KOPT-K1 (cell line): ENCODE data around the gene HSD17B14.
"Not testable (repeated sequence)": the region's sequence is repeated elsewhere in the genome, so short reads cannot be mapped to it uniquely, and the experiment has no call there.

Experiments
- H3K27ac ChIP-seq: fragments of 200-600 bp; sonication (generic); 2 replicates; pipeline ENCODE4 v1.5.1; 2016; ENCODE audit warnings: antibody characterized with exemption, mild to moderate bottlenecking, low read depth, low read length; ENCODE audit not compliant: poor library complexity, severe bottlenecking
- H3K36me3 ChIP-seq: fragments of 200-600 bp; sonication (generic); 2 replicates; pipeline ENCODE4 v1.5.1; 2017; ENCODE audit warnings: antibody characterized with exemption, mild to moderate bottlenecking, low read length, moderate library complexity; ENCODE audit not compliant: insufficient read depth
- H3K9me3 ChIP-seq: fragments of 200-600 bp; sonication (generic); 2 replicates; pipeline ENCODE4 v1.5.1; 2017; ENCODE audit warnings: antibody characterized with exemption, low read length, mild to moderate bottlenecking; ENCODE audit not compliant: insufficient read depth, poor library complexity, severe bottlenecking

HSD17B14 gene

DNA sequence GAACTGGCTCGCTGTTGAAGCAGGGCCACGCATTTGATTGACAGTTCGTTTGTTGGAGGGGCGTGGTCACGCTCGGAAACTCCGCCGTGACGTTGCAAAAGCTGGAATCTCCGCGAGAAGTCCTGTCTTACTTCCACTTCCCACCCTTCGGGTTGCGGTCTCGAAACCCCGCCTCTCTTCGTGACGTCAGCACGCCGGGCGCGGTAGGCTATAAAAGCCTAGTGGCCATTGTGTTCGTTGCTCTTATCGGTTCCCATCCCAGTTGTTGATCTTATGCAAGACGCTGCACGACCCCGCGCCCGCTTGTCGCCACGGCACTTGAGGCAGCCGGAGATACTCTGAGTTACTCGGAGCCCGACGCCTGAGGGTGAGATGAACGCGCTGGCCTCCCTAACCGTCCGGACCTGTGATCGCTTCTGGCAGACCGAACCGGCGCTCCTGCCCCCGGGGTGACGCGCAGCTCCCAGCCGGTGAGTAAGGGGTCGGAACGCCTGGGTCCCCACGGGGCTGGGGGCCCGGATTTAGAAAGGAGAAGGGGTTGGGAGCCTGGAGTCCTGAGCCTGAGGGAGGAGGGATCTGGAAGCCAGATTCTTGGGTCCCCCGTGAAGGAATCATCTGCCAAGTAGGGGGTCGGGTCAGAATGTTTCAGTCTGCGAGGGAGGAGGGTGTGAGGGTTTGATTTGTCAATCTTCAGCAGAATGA lies 36.0 kb upstream of the HSD17B14 start, which contains the start of gene PPP1R15A:
TSS of gene PPP1R15A (plus strand) at position 240 of the 702 bp plus-strand sequence. CDS start 813 bp downstream, outside the sequence.
- Histone ChIP-seq H3K27ac (peak within 1 kb of the TSS; percentile 72), H3K9me3 (no peaks in the 10 kb centered on the region), H3K36me3 (peaks cover 7% of the 10 kb centered on the region; the same call in 1 of the 2 replicates)

DNA sequence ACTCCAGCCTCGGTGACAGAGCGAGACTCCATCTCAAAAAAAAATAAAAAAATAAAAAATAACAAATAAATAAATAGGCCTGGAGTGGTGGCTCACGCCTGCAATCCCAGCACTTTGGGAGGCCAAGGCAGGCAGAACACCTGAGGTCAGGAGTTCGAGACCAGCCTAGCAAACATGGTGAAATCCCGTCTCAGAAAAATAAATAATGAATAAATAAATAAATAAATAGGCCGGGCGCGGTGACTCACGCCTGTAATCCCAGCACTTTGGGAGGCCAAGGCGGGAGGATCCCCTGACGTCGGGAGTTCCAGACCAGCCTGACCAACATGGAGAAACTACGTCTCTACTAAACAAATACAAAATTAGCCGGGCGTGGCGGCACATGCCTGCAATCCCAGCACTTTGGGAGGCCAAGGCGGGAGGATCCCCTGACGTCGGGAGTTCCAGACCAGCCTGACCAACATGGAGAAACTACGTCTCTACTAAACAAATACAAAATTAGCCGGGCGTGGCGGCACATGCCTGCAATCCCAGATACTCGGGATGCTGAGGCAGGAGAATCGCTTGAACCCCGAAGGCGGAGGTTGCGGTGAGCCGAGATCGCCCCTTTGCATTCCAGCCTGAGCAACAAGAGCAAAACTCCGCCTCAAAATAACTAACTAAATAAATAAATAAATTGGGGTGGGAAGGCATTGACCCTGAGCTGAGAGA lies 35.3 kb upstream of the HSD17B14 start:
- not testable (repeated sequence) for H3K9me3 ChIP-seq, H3K27ac ChIP-seq, H3K36me3 ChIP-seq

DNA sequence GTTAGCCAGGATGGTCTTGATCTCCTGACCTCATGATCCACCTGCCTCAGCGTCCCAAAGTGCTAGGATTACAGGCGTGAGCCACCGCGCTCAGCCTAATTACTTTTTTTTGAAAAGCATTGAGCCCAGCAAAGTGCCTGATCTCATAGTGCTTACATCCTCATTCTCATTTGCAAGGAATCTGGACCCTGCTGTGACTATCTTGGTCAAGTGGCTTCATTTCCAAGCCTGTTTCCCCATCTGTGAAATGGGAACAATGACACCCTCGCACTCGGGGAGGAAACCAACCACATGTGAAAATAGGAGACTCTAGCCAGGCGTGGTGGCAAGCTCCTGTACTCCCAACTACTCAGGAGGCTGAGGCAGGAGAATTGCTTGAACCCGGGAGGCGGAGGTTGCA lies 33.8 kb upstream of the HSD17B14 start:
- no peaks in the 10 kb centered on the region for H3K9me3 ChIP-seq
- H3K27ac ChIP-seq: no peak overlapping the region
- H3K36me3 ChIP-seq: peaks cover 7% of the 10 kb centered on the region; the same call in 1 of the 2 replicates

DNA sequence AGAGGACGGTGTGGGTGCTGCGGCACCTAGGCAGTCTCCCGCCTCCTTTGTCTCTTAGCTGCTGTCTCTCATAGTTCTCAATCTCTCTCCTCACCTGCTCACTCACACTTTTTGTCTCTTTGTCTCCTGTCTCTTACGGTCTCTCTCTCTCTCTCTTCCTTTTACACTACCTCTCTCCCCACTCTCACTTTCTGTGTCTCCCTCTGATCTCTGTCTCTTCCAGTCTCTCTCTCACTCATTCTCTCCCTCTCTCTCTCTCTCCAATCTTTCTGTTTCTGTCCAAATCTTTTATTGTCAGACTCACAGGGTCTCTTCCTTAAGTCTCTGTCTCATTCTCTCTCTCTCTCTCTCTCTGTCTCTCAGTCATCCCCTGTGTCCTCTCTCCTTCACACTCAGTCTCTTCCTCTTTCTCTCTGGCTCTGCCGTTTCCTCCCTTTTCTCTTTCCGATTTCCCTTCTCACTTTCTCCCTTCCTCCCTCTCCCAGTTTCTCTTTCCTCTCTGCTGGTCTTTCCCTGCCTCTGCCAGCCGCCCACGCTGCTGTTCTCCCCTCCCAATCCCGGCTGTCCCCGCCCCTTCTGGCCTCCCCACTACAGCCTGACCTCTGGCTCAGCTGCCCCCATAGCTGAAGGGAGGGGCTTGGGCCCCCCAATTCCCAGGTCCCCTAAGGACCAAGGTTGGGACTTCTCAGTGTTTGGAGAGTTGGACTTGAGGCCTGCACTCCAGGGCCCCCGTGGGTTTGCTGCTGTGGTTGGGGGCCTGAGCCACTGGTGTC lies 32.0 kb upstream of the HSD17B14 start, which contains the start of gene PLEKHA4:
TSS of gene PLEKHA4 (minus strand) at position 504 of the 773 bp plus-strand sequence. CDS start 997 bp downstream, outside the sequence.
- Histone ChIP-seq H3K27ac (no peak within 1 kb of the TSS), H3K9me3 (no peaks in the 10 kb centered on the region), H3K36me3 (no peaks in the 10 kb centered on the region)

DNA sequence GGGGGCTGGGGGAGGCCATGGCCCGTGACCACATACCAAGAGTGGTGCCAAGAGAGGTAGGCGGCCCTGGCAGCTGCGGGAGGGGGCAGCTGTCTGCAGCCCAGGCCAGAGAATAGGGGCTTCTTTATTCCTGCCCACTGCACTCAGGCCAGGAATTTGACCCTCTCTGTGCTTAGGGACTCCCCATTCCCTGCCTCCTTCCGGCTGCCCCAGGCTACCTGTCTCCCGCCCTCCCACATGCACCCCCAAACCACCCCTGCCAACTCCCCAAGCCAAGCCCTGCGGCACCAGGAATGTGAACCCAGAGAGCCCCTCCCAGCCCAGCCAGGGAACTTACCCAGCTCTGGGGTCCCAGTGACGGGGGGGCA lies 31.4 kb upstream of the HSD17B14 start:
- no peaks in the 10 kb centered on the region for H3K9me3 ChIP-seq
- no peak overlapping the region for H3K27ac ChIP-seq
- no peaks in the 10 kb centered on the region for H3K36me3 ChIP-seq

DNA sequence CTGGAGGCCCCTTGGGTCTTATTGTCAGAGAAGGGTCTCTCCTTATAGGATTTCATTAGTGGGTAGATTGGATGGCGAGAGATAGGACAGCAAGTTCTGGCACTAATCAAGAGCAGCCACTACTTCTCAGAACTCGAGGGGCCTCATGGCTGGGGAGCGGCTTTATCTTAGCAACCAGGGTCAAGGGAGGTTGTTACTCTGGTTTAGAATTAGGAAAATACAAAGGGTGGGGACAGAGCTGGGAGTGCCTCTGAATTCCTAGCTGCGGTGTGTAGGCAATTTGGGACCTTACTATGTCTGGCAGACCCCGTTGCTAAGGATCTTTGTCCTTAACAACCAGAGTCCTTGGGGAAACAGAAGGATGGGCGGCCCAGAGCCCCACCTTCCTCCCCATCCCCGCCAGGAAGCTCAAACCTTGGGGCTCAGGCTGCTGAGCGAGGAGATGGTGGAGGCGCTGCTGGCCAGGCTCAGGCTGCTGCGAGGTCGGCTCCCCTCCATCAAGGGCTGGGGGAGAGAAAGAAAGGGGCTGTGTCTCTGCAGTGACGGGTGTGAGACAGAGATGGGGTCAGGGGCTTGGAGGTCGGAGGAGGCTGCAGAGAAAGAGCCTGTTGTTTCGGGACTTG lies 30.9 kb upstream of the HSD17B14 start:
- Histone ChIP-seq H3K27ac (no peak overlapping the region), H3K9me3 (no peaks in the 10 kb centered on the region), H3K36me3 (no peaks in the 10 kb centered on the region)

DNA sequence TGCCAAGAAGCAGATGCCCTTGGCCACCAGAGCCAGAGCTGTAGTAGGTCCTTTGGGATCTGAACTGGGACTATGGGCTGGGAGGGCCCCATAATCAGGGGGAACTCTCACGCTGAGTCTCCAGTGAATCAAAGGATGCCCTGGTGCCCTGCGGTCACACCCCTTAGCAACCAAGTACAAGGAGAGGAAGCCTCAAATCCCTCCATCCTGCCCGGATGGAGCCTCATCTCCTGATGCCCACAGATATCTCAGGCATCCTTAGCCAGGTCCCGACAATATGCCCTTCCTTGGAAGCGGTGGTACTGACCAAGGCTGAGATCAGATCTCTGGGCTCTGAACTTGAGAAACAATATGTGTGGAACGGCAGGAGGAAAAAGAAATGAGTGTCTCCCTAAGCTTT lies 30.4 kb upstream of the HSD17B14 start:
- Histone ChIP-seq H3K9me3 (no peaks in the 10 kb centered on the region), H3K36me3 (no peaks in the 10 kb centered on the region), H3K27ac (no peak overlapping the region)

DNA sequence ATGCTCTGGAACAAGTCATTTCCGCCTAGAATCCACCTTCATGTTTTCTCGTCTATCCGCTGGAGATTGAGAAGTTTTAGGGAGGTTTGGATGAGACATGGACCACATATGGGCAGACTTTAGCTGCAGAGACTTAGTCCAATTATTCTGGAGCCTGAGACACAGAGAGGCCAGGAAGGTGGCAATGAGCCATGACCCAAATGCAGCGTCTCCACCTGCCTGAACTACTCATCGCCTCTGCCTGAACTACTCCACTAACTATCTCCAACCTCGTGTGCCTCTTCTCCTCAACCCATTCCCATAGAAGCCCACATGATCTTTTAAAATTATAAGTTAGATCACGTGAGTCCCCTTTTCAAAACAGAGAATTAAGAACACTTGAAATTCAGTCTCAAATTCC lies 26.5 kb upstream of the HSD17B14 start:
- no peaks in the 10 kb centered on the region for H3K9me3 ChIP-seq
- H3K36me3 ChIP-seq: no peaks in the 10 kb centered on the region

DNA sequence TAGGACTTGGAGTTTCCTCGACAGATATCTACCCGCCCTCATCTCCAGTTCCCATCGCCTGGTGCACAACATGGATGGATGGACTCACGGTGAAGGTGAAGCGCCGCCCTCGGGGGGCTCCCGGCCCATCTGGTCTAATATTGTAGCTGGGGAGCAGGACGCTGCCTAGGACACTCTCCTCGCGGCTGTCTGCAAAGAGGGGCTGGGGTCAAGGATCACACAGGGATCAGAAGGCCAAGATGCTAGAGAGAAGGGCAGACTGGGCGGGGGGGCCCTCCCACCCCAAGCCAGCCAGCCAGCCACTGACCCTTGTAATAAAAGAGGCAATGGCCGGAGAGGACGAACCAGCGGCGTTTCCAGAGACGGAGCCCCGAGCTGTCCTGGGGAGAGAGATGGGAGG lies 25.0 kb upstream of the HSD17B14 start:
- Histone ChIP-seq H3K36me3 (no peaks in the 10 kb centered on the region), H3K9me3 (no peaks in the 10 kb centered on the region), H3K27ac (no peak overlapping the region)

More for the DNA sequence above, 26.5 kb upstream of the HSD17B14 start:
- H3K27ac ChIP-seq: no peak overlapping the region

DNA sequence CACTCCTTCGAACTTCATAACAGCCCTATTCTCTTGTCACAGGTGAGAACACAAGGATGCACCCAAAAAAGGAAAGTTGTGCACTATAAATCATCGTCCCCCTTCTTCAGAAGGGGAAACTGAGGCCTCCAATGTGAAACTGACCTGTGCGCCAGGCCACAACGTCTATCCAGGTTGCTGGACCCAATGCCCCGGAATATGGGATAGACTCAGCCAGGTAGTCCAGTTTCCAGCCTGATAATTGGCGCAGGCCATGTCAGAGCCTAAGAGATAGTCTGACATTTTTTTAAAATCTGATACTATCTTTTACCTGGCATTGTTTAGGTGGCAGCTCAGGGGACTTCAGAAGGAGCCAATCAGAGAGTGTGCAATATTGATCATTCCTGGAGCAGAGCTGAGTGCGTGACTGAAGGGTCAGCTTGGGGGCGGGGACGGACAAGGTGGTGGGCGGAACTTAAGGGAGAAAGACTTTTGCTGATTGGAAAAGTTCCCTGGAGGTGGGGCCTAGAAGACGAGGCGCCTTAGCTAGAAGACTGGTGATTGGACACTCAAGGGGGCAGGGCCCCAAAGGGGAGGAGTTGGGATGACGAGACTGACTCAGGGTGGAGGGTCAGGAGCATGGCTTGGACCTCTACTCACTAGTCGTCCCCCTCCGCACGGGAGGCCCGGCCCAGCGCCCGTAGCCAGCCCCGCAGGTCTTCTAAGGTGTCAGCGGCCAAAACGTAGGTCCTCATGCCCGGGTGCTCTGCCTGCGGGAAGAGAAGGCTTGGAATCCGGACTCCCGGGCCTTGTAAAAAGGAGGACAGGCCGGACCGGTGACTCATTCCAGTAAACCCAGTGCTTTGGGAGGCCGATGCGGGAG lies 23.7 kb upstream of the HSD17B14 start:
- no peaks in the 10 kb centered on the region for H3K9me3 ChIP-seq
- H3K27ac ChIP-seq: no peak overlapping the region
- no peaks in the 10 kb centered on the region for H3K36me3 ChIP-seq

DNA sequence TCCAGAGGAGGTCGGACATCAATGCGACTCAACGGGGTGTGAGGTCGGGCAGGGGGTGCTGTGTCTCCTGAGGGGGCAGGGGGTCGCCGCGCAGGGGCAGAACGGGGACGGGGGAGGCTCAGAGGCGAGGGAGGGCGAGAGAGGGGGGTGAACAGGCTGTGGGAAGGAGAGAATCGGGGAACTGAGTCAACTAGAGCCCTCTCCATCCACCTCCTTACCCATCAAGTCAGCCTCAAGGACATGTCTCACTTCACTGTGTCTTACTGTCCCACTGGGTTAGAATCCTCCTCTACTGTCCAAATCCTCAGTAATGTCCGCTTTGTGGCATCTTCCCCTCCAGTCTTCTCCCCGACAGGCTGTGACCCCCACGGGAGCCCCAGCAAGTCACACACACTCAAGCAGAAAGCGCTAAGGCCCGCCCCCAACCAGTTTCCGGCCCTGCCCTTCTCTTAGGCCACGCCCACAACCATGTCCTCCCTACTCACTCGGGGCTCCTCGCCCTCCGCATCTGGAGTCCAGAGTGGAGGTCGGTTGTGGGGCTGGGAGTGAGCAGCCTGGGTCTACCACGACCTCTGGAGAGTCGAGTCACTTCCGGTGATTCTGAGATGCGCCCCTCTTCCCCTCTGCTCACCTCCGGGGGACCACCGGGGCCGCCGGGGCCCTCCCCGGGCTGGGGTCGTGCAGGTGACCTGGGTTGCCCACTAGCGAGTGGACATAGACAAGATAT lies 22.9 kb upstream of the HSD17B14 start:
- no peaks in the 10 kb centered on the region for H3K36me3 ChIP-seq
- H3K9me3 ChIP-seq: no peaks in the 10 kb centered on the region
- no peak overlapping the region for H3K27ac ChIP-seq

DNA sequence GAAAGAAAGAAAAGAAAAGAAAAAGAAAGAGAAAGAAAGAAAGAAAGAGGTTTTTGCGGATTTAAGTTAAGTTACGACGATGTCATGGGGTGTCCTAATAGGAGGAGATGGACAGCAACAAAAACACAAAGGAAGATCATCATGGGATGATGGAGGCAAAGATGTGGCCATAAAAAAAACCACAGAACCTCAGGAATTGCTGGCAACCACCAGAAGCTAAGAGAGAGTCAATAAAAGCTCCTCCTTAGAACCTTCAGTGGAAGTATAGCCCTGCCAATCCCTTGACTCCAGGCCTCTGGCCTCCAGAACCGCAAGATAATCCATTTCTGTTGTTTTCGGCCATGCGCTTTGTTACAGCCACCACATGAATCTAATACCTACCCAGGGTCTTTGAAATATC lies 20.6 kb upstream of the HSD17B14 start:
- Histone ChIP-seq H3K36me3 (no peaks in the 10 kb centered on the region), H3K9me3 (no peaks in the 10 kb centered on the region), H3K27ac (no peak overlapping the region)

DNA sequence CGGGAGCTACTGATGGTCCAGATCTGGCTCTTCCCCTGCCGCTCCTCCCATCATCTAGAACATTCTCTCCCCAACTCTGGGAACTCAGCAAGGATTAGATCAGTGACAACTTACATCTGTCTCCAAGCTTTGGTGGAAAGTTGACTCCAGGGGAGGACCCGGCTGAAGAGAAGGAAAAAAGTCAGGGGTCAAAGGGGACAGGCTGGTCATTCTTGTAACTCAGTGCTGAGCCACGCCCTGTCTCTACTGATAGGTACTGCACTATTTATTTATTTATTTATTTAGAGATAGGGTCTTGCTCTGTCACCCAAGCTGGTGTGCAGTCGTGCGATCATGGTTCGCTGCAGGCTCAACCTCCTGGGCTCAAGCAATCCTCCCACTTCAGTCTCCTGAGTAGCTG lies 17.8 kb upstream of the HSD17B14 start:
- Histone ChIP-seq H3K27ac (no peak overlapping the region), H3K36me3 (no peaks in the 10 kb centered on the region), H3K9me3 (no peaks in the 10 kb centered on the region)

DNA sequence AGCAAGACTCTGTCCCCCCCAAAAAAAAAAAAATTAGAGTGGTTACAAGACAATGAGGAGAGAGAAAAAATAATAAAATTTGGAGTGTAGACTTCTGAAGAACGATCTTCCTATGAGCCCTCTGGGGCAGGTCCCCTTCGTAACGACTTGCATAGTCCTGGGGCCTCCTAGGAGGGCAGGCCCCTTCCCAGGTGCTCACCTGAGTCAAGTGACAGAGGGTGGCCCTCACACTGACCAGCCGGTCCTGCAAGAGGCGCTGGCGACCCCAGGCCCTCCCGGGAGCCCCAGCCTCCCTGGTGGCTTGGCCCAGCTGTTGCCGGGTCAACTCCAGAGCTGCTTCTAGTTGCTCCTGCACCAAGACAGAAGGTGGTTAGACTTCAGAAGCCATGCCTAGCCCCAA lies 17.2 kb upstream of the HSD17B14 start:
- Histone ChIP-seq H3K36me3 (no peaks in the 10 kb centered on the region), H3K9me3 (no peaks in the 10 kb centered on the region), H3K27ac (no peak overlapping the region)
